Adipose tissue (tissue), 3 donors: ENCODE measurements around the gene RALB. TPM values are rescaled to one million over a fixed set of nuclear protein-coding genes. Genes with fewer than 3 reads are reported as not detected.
"Not testable (repeated sequence)": the region's sequence is repeated elsewhere in the genome, so short reads cannot be mapped to it uniquely, and the experiment has no call there.

Source experiments
- H3K27ac ChIP-seq: one replicate; pipeline ENCODE4 v1.5.1; 2013; ENCODE audit warnings: low read depth, low read length
- WGBS, 3 donors: extraction: QIAGEN DNeasy Blood & Tissue Kit; methylation state at CpG; one replicate each; pipeline ENCODE4 v1.1.7; 2013; 5-methylcytosine and 5-hydroxymethylcytosine counted together
- polyA plus RNA-seq, 3 donors: library from polyadenylated mRNA; stranded (reverse); fragments of 200-250 nt; gene quantifications; one replicate each; pipeline ENCODE4 v1.2.3, GENCODE V29; 2013
- donor health status: healthy with polysubstance abuse.
- donor health status: Bipolar disorder and iron deficiency.
- donor health status: healthy.

RALB gene
- polyA plus RNA-seq, 3 donors = 19.9 to 96.2 (median 54.0) TPM

- H3K27ac ChIP-seq = no peak overlapping the region
- WGBS, 3 donors = 56 to 85% (median 72%) methylated on average over 6 of the region's 6 CpGs
These were observed 2.4 kb downstream of the RALB start for GRCh38 chr2:120255071-120255470.

GRCh38 chr2:120255986-120256650 is 3.5 kb downstream of the RALB start:
- WGBS, 3 donors = 48 to 82% (median 62%) methylated on average over 9 of the region's 9 CpGs
- no peak overlapping the region for H3K27ac ChIP-seq

- H3K27ac ChIP-seq = no peak overlapping the region
- 37 to 76% (median 40%) methylated on average over 1 of the region's 1 CpG for WGBS, 3 donors
These were observed 4.0 kb downstream of the RALB start for GRCh38 chr2:120256651-120257000.

- 13 to 45% (median 37%) methylated on average over 1 of the region's 1 CpG for WGBS, 3 donors
- no peak overlapping the region for H3K27ac ChIP-seq
These were observed 4.9 kb downstream of the RALB start for GRCh38 chr2:120257522-120257921.

GRCh38 chr2:120258196-120258595 is 5.5 kb downstream of the RALB start:
- 74 to 83% (median 75%) methylated on average over 9 of the region's 9 CpGs for WGBS, 3 donors
- no peak overlapping the region for H3K27ac ChIP-seq

GRCh38 chr2:120259939-120260338 is 7.3 kb downstream of the RALB start:
- 85 to 99% (median 95%) methylated on average over 4 to 12 of the region's 15 CpGs for WGBS, 3 donors
- not testable (repeated sequence) for H3K27ac ChIP-seq

GRCh38 chr2:120260736-120261135 is 8.1 kb downstream of the RALB start:
- WGBS, 3 donors = 58 to 93% (median 60%) methylated on average over 5 of the region's 5 CpGs
- H3K27ac ChIP-seq = no peak overlapping the region

- 78 to 82% (median 80%) methylated on average over 6 of the region's 6 CpGs for WGBS, 3 donors
- H3K27ac ChIP-seq = no peak overlapping the region
These were observed 8.8 kb downstream of the RALB start for GRCh38 chr2:120261387-120262006.

- H3K27ac ChIP-seq = no peak overlapping the region
- 69 to 92% (median 87%) methylated on average over 2 of the region's 2 CpGs for WGBS, 3 donors
These were observed 9.5 kb downstream of the RALB start for GRCh38 chr2:120262150-120262549.

GRCh38 chr2:120262761-120263428 is 10.2 kb downstream of the RALB start:
- 69 to 84% (median 79%) methylated on average over 10 of the region's 10 CpGs for WGBS, 3 donors
- no peak overlapping the region for H3K27ac ChIP-seq

GRCh38 chr2:120265006-120265405 is 12.4 kb downstream of the RALB start:
- 50 to 74% (median 57%) methylated on average over 12 of the region's 12 CpGs for WGBS, 3 donors
- H3K27ac ChIP-seq = no peak overlapping the region

GRCh38 chr2:120267348-120267747 is 14.7 kb downstream of the RALB start:
- no peak overlapping the region for H3K27ac ChIP-seq
- WGBS, 3 donors = 82 to 89% (median 87%) methylated on average over 8 of the region's 8 CpGs

- no peak overlapping the region for H3K27ac ChIP-seq
- 76 to 91% (median 77%) methylated on average over 11 of the region's 11 CpGs for WGBS, 3 donors
These were observed 16.6 kb downstream of the RALB start for GRCh38 chr2:120269076-120269744.

GRCh38 chr2:120269816-120270215 is 17.2 kb downstream of the RALB start:
- H3K27ac ChIP-seq = no peak overlapping the region
- WGBS, 3 donors = 35 to 58% (median 47%) methylated on average over 1 of the region's 1 CpG

GRCh38 chr2:120271711-120272379 is 19.2 kb downstream of the RALB start:
- no peak overlapping the region for H3K27ac ChIP-seq
- WGBS, 3 donors = 97 to 100% (median 98%) methylated on average over 1 of the region's 1 CpG

- WGBS, 3 donors = 89 to 90% (median 89%) methylated on average over 4 of the region's 4 CpGs
- H3K27ac ChIP-seq = no peak overlapping the region
These were observed 20.3 kb downstream of the RALB start for GRCh38 chr2:120272763-120273481.

GRCh38 chr2:120275617-120276400 is 23.2 kb downstream of the RALB start:
- no peak overlapping the region for H3K27ac ChIP-seq
- WGBS, 3 donors = 75 to 96% (median 86%) methylated on average over 8 of the region's 8 CpGs
